Esophagus muscularis mucosa (tissue), 4 donors: ENCODE data around the gene BOC. TPM values are rescaled to one million over a fixed set of nuclear protein-coding genes. Genes with fewer than 3 reads are reported as not detected.
A peak's percentile ranks its signal among the peaks of the same experiment; 100 is the strongest.

Experiments
- DNase-seq: peaks from one replicate; pipeline ENCODE4 v3.0.0-alpha.2; 2017; ENCODE audit errors: extremely low spot score
- H3K27ac ChIP-seq, 4 donors: fragments of 200-600 bp; sonication (generic); replicated peaks in 1 of 4; 1 replicate in 3 of 4; 2 replicates in 1 of 4; pipeline ENCODE4 v1.5.1; 2016 to 2019; ENCODE audit warnings: mild to moderate bottlenecking in 1 of 4
- H3K27me3 ChIP-seq, 4 donors: fragments of 200-600 bp; sonication (generic); one replicate each; pipeline versions ENCODE4 v1.5.1 to v1.6.0; 2016 to 2019
- H3K36me3 ChIP-seq, 4 donors: fragments of 200-600 bp; sonication (generic); one replicate each; pipeline ENCODE4 v1.5.1; 2016 to 2019
- H3K4me1 ChIP-seq, 4 donors: fragments of 200-600 bp; sonication (generic); one replicate each; pipeline ENCODE4 v1.5.1; 2016 to 2019
- H3K4me3 ChIP-seq, 4 donors: fragments of 200-600 bp; sonication (generic); 1 replicate in 2 of 4; 2 replicates in 2 of 4; pipeline ENCODE4 v1.5.1; 2016 to 2019; ENCODE audit warnings: mild to moderate bottlenecking in 4 of 4, moderate library complexity in 1 of 4
- H3K9me3 ChIP-seq, 4 donors: fragments of 200-600 bp; sonication (generic); 1 replicate in 3 of 4; 2 replicates in 1 of 4; pipeline ENCODE4 v1.5.1; 2016 to 2019
- EP300 ChIP-seq: sonication (generic); formaldehyde crosslinking; IDR thresholded peaks from one replicate; pipeline ENCODE4 v1.6.1; 2017; ENCODE audit warnings: antibody characterized with exemption
- POLR2A ChIP-seq: fragments of 450-650 bp; IDR thresholded peaks from one replicate; pipeline ENCODE4 v1.6.1; 2017; ENCODE audit warnings: antibody characterized with exemption, moderate library complexity, mild to moderate bottlenecking, low read depth
- POLR2AphosphoS5 ChIP-seq, 2 donors: sonication (generic); formaldehyde crosslinking; IDR thresholded peaks; one replicate each; pipeline ENCODE4 v1.6.1; 2017; ENCODE audit warnings: antibody characterized with exemption in 2 of 2
- WGBS: methylation state at CpG from one replicate; pipeline ENCODE4 v1.1.5; 2018; 5-methylcytosine and 5-hydroxymethylcytosine counted together
- intact Hi-C: fragments of 100-400 bp; cut with DNase I; formaldehyde crosslinking; loops from one replicate; pipeline ENCODE4 v1.15.1; 2023
- total RNA-seq, 4 donors: library from RNA; depleted of rRNA; stranded (reverse); fragments of >200 nt; gene quantifications; one replicate each; pipeline versions ENCODE4 v1.1.0 to v1.2.1, GENCODE V29; 2016
- TF ChIP-seq, protein P1 (sequence below), 3 experiments: fragments of 200-600 bp in 2 of 3; fragments of 450-650 bp in 1 of 3; sonication (generic) in 2 of 3; IDR thresholded peaks; one replicate each; pipeline ENCODE4 v1.5.1; 2017 to 2019; ENCODE audit warnings: antibody characterized with exemption in 3 of 3, mild to moderate bottlenecking in 2 of 3, moderate library complexity in 1 of 3

BOC gene
- total RNA-seq, 4 donors from 2014 or later: 87.2 to 119 (median 90.8) TPM

DNA sequence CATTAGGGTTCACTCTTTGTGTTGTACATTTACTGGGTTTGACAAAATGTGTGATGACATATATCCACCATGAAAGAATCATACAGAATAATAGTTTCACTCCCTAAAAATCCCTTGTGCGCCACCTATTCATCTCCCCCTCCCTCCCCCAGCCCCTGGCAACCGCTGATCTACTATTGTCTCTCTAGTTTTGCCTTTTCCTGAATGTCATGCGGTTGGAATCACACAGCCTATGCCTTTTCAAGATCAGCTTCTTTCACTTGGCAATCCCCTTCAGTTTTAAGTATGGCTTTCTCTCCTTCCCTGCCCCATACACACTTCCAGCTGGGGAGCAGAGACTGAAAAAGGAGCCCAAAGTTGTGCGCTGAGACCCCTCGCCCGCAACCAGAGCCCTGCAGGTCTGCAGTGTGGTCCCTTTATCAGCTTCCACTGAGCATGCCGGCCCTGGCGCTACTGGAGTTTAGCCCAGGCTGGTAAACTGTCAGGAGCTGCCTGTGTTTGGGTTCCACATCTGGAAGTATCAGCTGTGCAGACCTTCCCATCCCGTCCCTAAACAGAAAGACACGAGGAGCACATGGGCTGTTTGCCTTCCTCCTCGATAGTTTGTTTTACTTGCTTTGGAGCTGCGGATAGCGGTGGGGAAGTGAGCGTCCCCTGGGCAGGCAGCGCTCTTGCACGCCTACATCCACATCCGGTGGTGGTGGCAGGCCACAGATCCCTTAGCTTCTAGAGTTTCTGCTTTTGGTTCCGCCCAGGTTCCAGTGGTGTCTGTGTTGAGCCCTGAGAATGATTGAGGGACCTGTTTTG, 12.3 kb downstream of the BOC start:
- Histone ChIP-seq H3K27ac (peak overlapping the region; percentile 14 to 70 (median 44)), H3K4me1 (peaks cover 10 to 99% (median 81%) of the 10 kb centered on the region in 4 donors), H3K4me3 (peak overlapping the region in 2 of 4 donors; percentile 9 to 24), H3K36me3 (peaks cover 0 to 44% (median 6%) of the 10 kb centered on the region in 4 donors), H3K9me3 (no peaks in the 10 kb centered on the region), H3K27me3 (no peaks in the 10 kb centered on the region)
- peak; percentile 90 for DNase-seq
- intact Hi-C loops: no loop called here
- TF ChIP-seq, protein P1, sequence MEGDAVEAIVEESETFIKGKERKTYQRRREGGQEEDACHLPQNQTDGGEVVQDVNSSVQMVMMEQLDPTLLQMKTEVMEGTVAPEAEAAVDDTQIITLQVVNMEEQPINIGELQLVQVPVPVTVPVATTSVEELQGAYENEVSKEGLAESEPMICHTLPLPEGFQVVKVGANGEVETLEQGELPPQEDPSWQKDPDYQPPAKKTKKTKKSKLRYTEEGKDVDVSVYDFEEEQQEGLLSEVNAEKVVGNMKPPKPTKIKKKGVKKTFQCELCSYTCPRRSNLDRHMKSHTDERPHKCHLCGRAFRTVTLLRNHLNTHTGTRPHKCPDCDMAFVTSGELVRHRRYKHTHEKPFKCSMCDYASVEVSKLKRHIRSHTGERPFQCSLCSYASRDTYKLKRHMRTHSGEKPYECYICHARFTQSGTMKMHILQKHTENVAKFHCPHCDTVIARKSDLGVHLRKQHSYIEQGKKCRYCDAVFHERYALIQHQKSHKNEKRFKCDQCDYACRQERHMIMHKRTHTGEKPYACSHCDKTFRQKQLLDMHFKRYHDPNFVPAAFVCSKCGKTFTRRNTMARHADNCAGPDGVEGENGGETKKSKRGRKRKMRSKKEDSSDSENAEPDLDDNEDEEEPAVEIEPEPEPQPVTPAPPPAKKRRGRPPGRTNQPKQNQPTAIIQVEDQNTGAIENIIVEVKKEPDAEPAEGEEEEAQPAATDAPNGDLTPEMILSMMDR (IDR thresholded peaks at IDR 0.05): no peak
- TF ChIP-seq EP300 (no peak), POLR2A (no peak)
- WGBS: 71% methylated on average over 9 of the region's 18 CpGs

DNA sequence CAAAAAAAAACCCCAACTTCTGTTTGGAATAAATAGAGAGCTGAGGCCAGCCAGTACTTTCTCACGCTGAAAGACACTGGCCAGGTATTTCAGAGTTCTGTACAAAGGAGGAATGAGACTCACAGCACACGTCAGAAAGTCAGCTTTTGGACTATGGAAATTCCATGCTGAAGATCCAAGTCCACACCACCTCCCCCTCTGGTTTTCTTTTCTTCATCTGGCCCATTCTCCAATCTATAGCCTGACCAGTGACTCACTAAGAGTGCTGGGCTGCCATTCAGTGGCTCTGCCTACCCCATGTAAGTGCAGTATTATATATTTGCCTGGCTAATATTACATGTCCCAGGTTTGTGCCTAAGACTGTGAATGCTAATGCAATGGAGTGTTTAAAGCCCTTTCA, 13.9 kb downstream of the BOC start:
- WGBS: 75% methylated on average over 2 of the region's 2 CpGs
- H3K4me1 ChIP-seq: peaks cover 10 to 94% (median 80%) of the 10 kb centered on the region in 4 donors
- peaks cover 0 to 29% (median 3%) of the 10 kb centered on the region in 4 donors for H3K36me3 ChIP-seq
- no peaks in the 10 kb centered on the region for H3K27me3 ChIP-seq
- peak; percentile 66 for DNase-seq
- no peak for TF ChIP-seq POLR2AphosphoS5 (IDR thresholded peaks at IDR 0.05)
- TF ChIP-seq EP300: no peak
- TF ChIP-seq POLR2A: no peak
- TF ChIP-seq, protein P1 (IDR thresholded peaks at IDR 0.05): no peak
- H3K27ac ChIP-seq: peak overlapping the region; percentile 14 to 70 (median 19)
- H3K4me3 ChIP-seq: no peak overlapping the region
- intact Hi-C loops: no loop called here
- H3K9me3 ChIP-seq: no peaks in the 10 kb centered on the region

DNA sequence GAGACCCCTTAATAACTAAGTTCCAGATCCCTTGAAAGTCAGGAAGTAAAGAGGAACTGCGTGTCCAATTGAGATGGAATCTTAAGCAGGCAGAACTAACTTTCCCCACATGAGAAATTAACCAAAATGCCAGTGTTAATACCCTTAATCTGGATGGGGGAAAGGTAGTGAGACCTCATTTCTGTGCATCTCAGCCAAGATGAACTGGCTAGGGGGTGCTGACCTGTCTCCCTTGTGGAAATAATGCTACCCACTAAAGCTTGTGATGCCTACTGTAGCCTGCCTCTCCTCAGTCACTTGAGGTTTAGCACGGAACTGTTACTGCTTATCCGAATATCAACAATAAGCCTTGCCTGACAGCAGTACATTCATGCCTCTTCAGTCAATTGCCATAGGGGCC, 15.1 kb downstream of the BOC start:
- peaks cover 7 to 93% (median 78%) of the 10 kb centered on the region in 4 donors for H3K4me1 ChIP-seq
- peak overlapping the region in 3 of 4 donors; percentile 14 to 34 (median 17) for H3K27ac ChIP-seq
- TF ChIP-seq, protein P1 (IDR thresholded peaks at IDR 0.05): no peak
- TF ChIP-seq POLR2A: no peak
- no peak for TF ChIP-seq EP300
- no peak for TF ChIP-seq POLR2AphosphoS5 (IDR thresholded peaks at IDR 0.05)

DNA sequence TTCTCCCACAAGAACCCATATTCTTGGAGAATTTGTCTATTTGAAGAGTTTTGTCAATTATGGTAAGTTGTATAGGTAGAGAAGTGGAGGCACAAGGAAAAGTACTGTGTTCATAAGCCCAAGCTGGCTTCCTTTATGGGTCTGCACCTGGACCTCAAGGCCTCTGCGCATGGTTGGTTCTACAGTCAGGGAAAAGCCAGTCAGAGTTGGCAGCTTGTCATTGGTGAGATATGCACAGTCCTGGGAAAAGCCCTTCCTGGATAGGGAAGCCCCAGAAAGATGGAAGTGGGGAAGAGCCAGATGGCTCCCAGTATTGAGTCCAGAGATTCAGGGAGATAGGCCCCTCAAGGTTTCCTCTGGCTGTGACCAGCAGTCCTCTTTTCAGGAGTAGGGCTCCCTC, 15.8 kb downstream of the BOC start:
- Histone ChIP-seq H3K9me3 (no peaks in the 10 kb centered on the region), H3K4me1 (peaks cover 6 to 93% (median 78%) of the 10 kb centered on the region in 4 donors), H3K27ac (peak overlapping the region in 3 of 4 donors; percentile 20 to 34 (median 26)), H3K4me3 (no peak overlapping the region), H3K27me3 (no peaks in the 10 kb centered on the region), H3K36me3 (peaks cover 0 to 15% (median 3%) of the 10 kb centered on the region in 4 donors)
- 92% methylated on average over 1 of the region's 1 CpG for WGBS
- intact Hi-C loops: no loop called here
- TF ChIP-seq, protein P1 (IDR thresholded peaks at IDR 0.05): no peak
- TF ChIP-seq POLR2A: no peak
- no peak for TF ChIP-seq EP300
- no peak for TF ChIP-seq POLR2AphosphoS5 (IDR thresholded peaks at IDR 0.05)
- no peak for DNase-seq

More for the DNA sequence above, 15.1 kb downstream of the BOC start:
- peaks cover 0 to 18% (median 3%) of the 10 kb centered on the region in 4 donors for H3K36me3 ChIP-seq
- intact Hi-C loops: no loop called here
- no peaks in the 10 kb centered on the region for H3K9me3 ChIP-seq
- no peaks in the 10 kb centered on the region for H3K27me3 ChIP-seq
- no peak for DNase-seq
- no peak overlapping the region for H3K4me3 ChIP-seq
- WGBS: 90% methylated on average over 3 of the region's 3 CpGs
